Mesenchymal stem cell (in vitro differentiated cells and primary cell): ENCODE data around the gene ERCC4.

Source experiments
- DNase-seq: peaks from one replicate; pipeline ENCODE4 v3.0.0-alpha.2; 2013
- H2AFZ ChIP-seq: one replicate; pipeline ENCODE4 v1.6.1; 2013; ENCODE audit warnings: low read depth, mild to moderate bottlenecking, control low read depth, inconsistent platforms, low read length, moderate library complexity
- H2AK5ac ChIP-seq: 2 replicates; pipeline ENCODE4 v1.6.1; 2013; ENCODE audit warnings: low read length, moderate library complexity, mild to moderate bottlenecking, inconsistent platforms; ENCODE audit not compliant: severe bottlenecking
- H2BK120ac ChIP-seq: one replicate; pipeline ENCODE4 v1.6.1; 2013; ENCODE audit warnings: low read depth, mild to moderate bottlenecking, inconsistent platforms, low read length, moderate library complexity
- H2BK12ac ChIP-seq, 2 experiments: one replicate each; pipeline ENCODE4 v1.6.1; 2013; ENCODE audit warnings: inconsistent platforms in 2 of 2, low read length in 2 of 2, mild to moderate bottlenecking in 2 of 2, moderate library complexity in 2 of 2, control low read depth in 1 of 2
- H2BK15ac ChIP-seq: one replicate; pipeline ENCODE4 v1.6.1; 2013; ENCODE audit warnings: mild to moderate bottlenecking, low read depth, inconsistent platforms; ENCODE audit not compliant: poor library complexity, severe bottlenecking
- H2BK5ac ChIP-seq: 2 replicates; pipeline ENCODE4 v1.6.1; 2013; ENCODE audit warnings: low read depth, mild to moderate bottlenecking, low read length, control low read depth, inconsistent platforms; ENCODE audit not compliant: poor library complexity, severe bottlenecking
- H3K14ac ChIP-seq, 2 experiments: one replicate each; pipeline ENCODE4 v1.6.1; 2013; ENCODE audit warnings: inconsistent platforms in 2 of 2, low read length in 2 of 2, control low read depth in 1 of 2, mild to moderate bottlenecking in 1 of 2, moderate library complexity in 1 of 2
- H3K18ac ChIP-seq, 2 experiments: one replicate each; pipeline ENCODE4 v1.6.1; 2013; ENCODE audit warnings: inconsistent platforms in 2 of 2, low read length in 2 of 2, control low read depth in 1 of 2, low read depth in 1 of 2, mild to moderate bottlenecking in 1 of 2
- H3K23ac ChIP-seq, 2 experiments: one replicate each; pipeline ENCODE4 v1.6.1; 2013; ENCODE audit warnings: inconsistent platforms in 2 of 2, low read length in 2 of 2, mild to moderate bottlenecking in 2 of 2, moderate library complexity in 2 of 2, control low read depth in 1 of 2
- H3K27ac ChIP-seq: 2 replicates; pipeline ENCODE4 v1.5.1; 2013; ENCODE audit warnings: mild to moderate bottlenecking, moderate library complexity, low read length, control low read depth, inconsistent platforms; ENCODE audit not compliant: poor library complexity, severe bottlenecking
- H3K27me3 ChIP-seq, 2 experiments: 2 replicates each; pipeline versions ENCODE4 v1.6.1 to v1.7.0; 2013; ENCODE audit warnings: low read length in 2 of 2, mild to moderate bottlenecking in 2 of 2, moderate library complexity in 2 of 2, control low read depth in 1 of 2, inconsistent platforms in 1 of 2; ENCODE audit not compliant: control insufficient read depth in 1 of 2, insufficient read depth in 1 of 2
- H3K36me3 ChIP-seq, 2 experiments: 2 replicates each; pipeline versions ENCODE4 v1.6.1 to v1.7.0; 2013; ENCODE audit warnings: low read length in 2 of 2, control low read depth in 1 of 2, inconsistent platforms in 1 of 2, low read depth in 1 of 2, mild to moderate bottlenecking in 1 of 2; ENCODE audit not compliant: insufficient read depth in 2 of 2, control insufficient read depth in 1 of 2
- H3K4ac ChIP-seq, 2 experiments: one replicate each; pipeline ENCODE4 v1.6.1; 2013; ENCODE audit warnings: inconsistent platforms in 2 of 2, low read length in 2 of 2, mild to moderate bottlenecking in 2 of 2, moderate library complexity in 2 of 2, control low read depth in 1 of 2, low read depth in 1 of 2
- H3K4me1 ChIP-seq: 2 replicates; pipeline ENCODE4 v1.6.1; 2013; ENCODE audit warnings: low read depth, low read length, control low read depth; ENCODE audit not compliant: control insufficient read depth, insufficient read depth
- H3K4me2 ChIP-seq: 2 replicates; pipeline ENCODE4 v1.6.1; 2013; ENCODE audit warnings: low read length, mild to moderate bottlenecking, inconsistent platforms; ENCODE audit not compliant: poor library complexity, severe bottlenecking
- H3K4me3 ChIP-seq, 2 experiments: 2 replicates each; pipeline versions ENCODE4 v1.5.1 to v1.7.0; 2013; ENCODE audit warnings: low read length in 2 of 2, mild to moderate bottlenecking in 2 of 2, control low read depth in 1 of 2, low read depth in 1 of 2; ENCODE audit not compliant: insufficient read depth in 1 of 2
- H3K79me1 ChIP-seq: replicated peaks from 2 replicates; pipeline ENCODE4 v1.6.1; 2013; ENCODE audit warnings: mild to moderate bottlenecking, control low read depth, low read length, inconsistent platforms; ENCODE audit not compliant: poor library complexity, severe bottlenecking
- H3K9ac ChIP-seq: 2 replicates; pipeline ENCODE4 v1.7.0; 2013; ENCODE audit warnings: mild to moderate bottlenecking, low read length, moderate library complexity
- H3K9me3 ChIP-seq: 2 replicates; pipeline ENCODE4 v1.7.0; 2013; ENCODE audit warnings: mild to moderate bottlenecking, low read length; ENCODE audit not compliant: control insufficient read depth
- H4K8ac ChIP-seq: one replicate; pipeline ENCODE4 v1.6.1; 2013; ENCODE audit warnings: inconsistent platforms, mild to moderate bottlenecking, low read length, moderate library complexity
- H4K91ac ChIP-seq: one replicate; pipeline ENCODE4 v1.6.1; 2013; ENCODE audit warnings: mild to moderate bottlenecking, low read length, inconsistent platforms
- WGBS: methylation state at CpG from one replicate; pipeline ENCODE4 v1.1.7; 2013; ENCODE audit warnings: mixed read lengths; 5-methylcytosine and 5-hydroxymethylcytosine counted together

ERCC4 gene

GRCh38 chr16:13892301-13892700 lies 27.7 kb upstream of the ERCC4 start:
- Histone ChIP-seq H2BK12ac (no peak overlapping the region), H3K4me2 (no peak overlapping the region), H3K36me3 (no peaks in the 10 kb centered on the region), H4K91ac (no peak overlapping the region), H3K9ac (no peak overlapping the region), H3K4me1 (no peaks in the 10 kb centered on the region), H3K4ac (no peak overlapping the region), H2AFZ (no peak overlapping the region), H3K79me1 (no peaks in the 10 kb centered on the region), H3K18ac (no peak overlapping the region), H3K14ac (no peak overlapping the region), H2AK5ac (no peak overlapping the region), H2BK5ac (no peak overlapping the region), H3K23ac (no peak overlapping the region), H4K8ac (no peak overlapping the region), H3K9me3 (peaks cover 5% of the 10 kb centered on the region), H2BK120ac (no peak overlapping the region), H3K27me3 (peaks cover 0 to 5% of the 10 kb centered on the region in 2 experiments), H3K27ac (no peak overlapping the region), H3K4me3 (no peak overlapping the region), H2BK15ac (no peak overlapping the region)
- 50% methylated on average over 4 of the region's 4 CpGs for WGBS
- no peak for DNase-seq

- Histone ChIP-seq H2AK5ac (no peak overlapping the region), H2BK15ac (no peak overlapping the region), H3K36me3 (no peaks in the 10 kb centered on the region), H2AFZ (no peak overlapping the region), H2BK5ac (no peak overlapping the region), H3K9me3 (no peaks in the 10 kb centered on the region), H3K27me3 (peaks cover 0 to 7% of the 10 kb centered on the region in 2 experiments), H3K18ac (no peak overlapping the region), H3K23ac (no peak overlapping the region), H3K4ac (no peak overlapping the region), H3K9ac (no peak overlapping the region), H3K4me3 (no peak overlapping the region), H3K4me2 (no peak overlapping the region), H3K14ac (no peak overlapping the region), H4K8ac (no peak overlapping the region), H4K91ac (no peak overlapping the region), H3K4me1 (no peaks in the 10 kb centered on the region), H2BK12ac (no peak overlapping the region), H3K27ac (no peak overlapping the region), H2BK120ac (no peak overlapping the region), H3K79me1 (no peaks in the 10 kb centered on the region)
- WGBS, result no CpG with 5 or more reads among the region's 1 CpG
- no peak for DNase-seq
Measured at GRCh38 chr16:13895516-13895915, 24.4 kb upstream of the ERCC4 start.

GRCh38 chr16:13896543-13897182 lies 23.3 kb upstream of the ERCC4 start:
- H3K4me1 ChIP-seq, result no peaks in the 10 kb centered on the region
- H2BK120ac ChIP-seq, result no peak overlapping the region
- no peak overlapping the region for H3K18ac ChIP-seq
- no peak overlapping the region for H2BK12ac ChIP-seq
- no peak overlapping the region for H3K4ac ChIP-seq
- no peak overlapping the region for H2BK5ac ChIP-seq
- no peak overlapping the region for H3K4me3 ChIP-seq
- H3K27me3 ChIP-seq, result peaks cover 0 to 7% of the 10 kb centered on the region in 2 experiments
- DNase-seq, result no peak
- H3K9ac ChIP-seq, result no peak overlapping the region
- no peaks in the 10 kb centered on the region for H3K36me3 ChIP-seq
- H4K8ac ChIP-seq, result no peak overlapping the region
- no peaks in the 10 kb centered on the region for H3K9me3 ChIP-seq
- H3K79me1 ChIP-seq, result no peaks in the 10 kb centered on the region
- no peak overlapping the region for H3K14ac ChIP-seq
- H3K4me2 ChIP-seq, result no peak overlapping the region
- no peak overlapping the region for H3K23ac ChIP-seq
- 64% methylated on average over 3 of the region's 4 CpGs for WGBS
- no peak overlapping the region for H4K91ac ChIP-seq
- H3K27ac ChIP-seq, result no peak overlapping the region
- no peak overlapping the region for H2BK15ac ChIP-seq
- H2AK5ac ChIP-seq, result no peak overlapping the region
- H2AFZ ChIP-seq, result no peak overlapping the region

- H3K36me3 ChIP-seq, result no peaks in the 10 kb centered on the region
- H3K14ac ChIP-seq, result no peak overlapping the region
- no peak overlapping the region for H2BK5ac ChIP-seq
- no peak for DNase-seq
- H3K27ac ChIP-seq, result no peak overlapping the region
- H3K9ac ChIP-seq, result no peak overlapping the region
- H3K9me3 ChIP-seq, result no peaks in the 10 kb centered on the region
- no peak overlapping the region for H2AFZ ChIP-seq
- H2AK5ac ChIP-seq, result no peak overlapping the region
- peaks cover 0 to 7% of the 10 kb centered on the region in 2 experiments for H3K27me3 ChIP-seq
- H3K4ac ChIP-seq, result no peak overlapping the region
- 87% methylated on average over 2 of the region's 2 CpGs for WGBS
- H3K18ac ChIP-seq, result no peak overlapping the region
- H3K79me1 ChIP-seq, result no peaks in the 10 kb centered on the region
- no peak overlapping the region for H2BK15ac ChIP-seq
- no peak overlapping the region for H3K4me3 ChIP-seq
- H3K4me1 ChIP-seq, result no peaks in the 10 kb centered on the region
- no peak overlapping the region for H2BK12ac ChIP-seq
- no peak overlapping the region for H3K23ac ChIP-seq
- no peak overlapping the region for H2BK120ac ChIP-seq
- H3K4me2 ChIP-seq, result no peak overlapping the region
- no peak overlapping the region for H4K91ac ChIP-seq
- no peak overlapping the region for H4K8ac ChIP-seq
Measured at GRCh38 chr16:13897806-13898205, 22.1 kb upstream of the ERCC4 start.
